NCI-H187 (cell line): ENCODE measurements around the gene SESN3.
"Not testable (repeated sequence)": the region's sequence is repeated elsewhere in the genome, so short reads cannot be mapped to it uniquely, and the experiment has no call there.

Source experiments
- DNase-seq, 2 experiments: peaks; one replicate each; lab custom pipeline; 2025; lab: John Stamatoyannopoulos, UW

SESN3 gene

GRCh38 chr11:95219599-95219998 is 11.4 kb downstream of the SESN3 start:
- DNase-seq, result no peak

DNA sequence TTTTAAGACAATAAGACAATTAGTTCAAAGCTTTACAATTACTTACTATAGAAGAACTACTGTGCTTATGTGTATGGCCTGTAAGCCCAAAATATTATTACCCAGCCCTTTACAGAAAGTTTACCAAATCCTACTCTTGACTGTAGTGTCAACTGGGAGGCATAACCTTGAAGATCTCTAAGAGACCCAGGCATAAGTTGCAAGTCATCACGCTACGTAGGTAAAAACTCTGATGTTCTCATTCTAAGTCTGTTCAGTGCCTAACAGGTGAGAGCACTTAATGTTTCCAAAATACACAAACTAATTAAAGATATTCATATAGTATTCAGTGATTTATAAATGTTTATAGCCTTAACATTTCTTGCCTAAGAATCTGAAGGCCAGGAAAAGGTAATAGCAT is 12.9 kb downstream of the SESN3 start:
- DNase-seq, result no peak

DNA sequence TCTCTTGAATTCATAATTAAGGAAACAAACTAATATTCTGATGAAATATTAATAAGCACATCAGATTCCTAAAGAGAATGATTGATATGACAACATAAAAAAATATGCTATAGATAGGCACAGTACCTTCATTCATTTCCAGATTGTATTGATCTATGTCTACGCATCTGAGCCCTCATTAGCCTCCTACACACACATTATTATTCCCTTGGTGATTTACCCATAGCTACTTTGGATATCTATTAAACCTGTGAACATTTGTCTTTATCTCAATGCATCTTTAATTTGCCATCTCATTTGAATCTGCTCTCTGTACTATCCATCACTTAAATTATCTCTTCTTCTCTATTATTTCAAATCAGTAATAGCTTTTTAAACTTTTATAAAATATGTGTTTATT is 18.4 kb downstream of the SESN3 start:
- no peak for DNase-seq

- not testable (repeated sequence) for DNase-seq
Observed at GRCh38 chr11:95209535-95209934, 21.5 kb downstream of the SESN3 start.

- no peak for DNase-seq
Observed at GRCh38 chr11:95200781-95201457, 30.1 kb downstream of the SESN3 start.

DNA sequence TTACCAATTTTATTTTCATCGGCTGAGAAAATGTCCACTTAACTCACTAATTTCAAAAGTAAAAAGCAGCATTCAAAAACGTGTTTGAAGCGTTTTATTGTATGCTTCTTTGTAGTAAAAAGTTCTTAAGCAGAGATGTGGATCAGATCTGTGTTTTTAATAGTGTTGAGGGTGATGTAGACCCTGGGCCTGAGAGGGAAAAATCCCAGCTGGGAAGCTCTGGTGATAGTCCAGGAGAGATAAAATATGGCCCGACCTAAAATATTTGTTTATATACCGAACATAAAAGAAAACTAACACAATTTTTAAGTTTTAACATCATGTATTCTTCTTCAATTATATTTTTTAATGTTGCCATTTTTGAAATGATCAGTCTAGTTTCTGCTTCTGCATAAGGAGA is 35.2 kb downstream of the SESN3 start:
- no peak for DNase-seq

- DNase-seq, result no peak
Observed at GRCh38 chr11:95193541-95193940, 37.5 kb downstream of the SESN3 start.

GRCh38 chr11:95192717-95193116 is 38.3 kb downstream of the SESN3 start:
- DNase-seq, result no peak

- no peak for DNase-seq
Observed at GRCh38 chr11:95187723-95188122, 43.3 kb downstream of the SESN3 start.

DNA sequence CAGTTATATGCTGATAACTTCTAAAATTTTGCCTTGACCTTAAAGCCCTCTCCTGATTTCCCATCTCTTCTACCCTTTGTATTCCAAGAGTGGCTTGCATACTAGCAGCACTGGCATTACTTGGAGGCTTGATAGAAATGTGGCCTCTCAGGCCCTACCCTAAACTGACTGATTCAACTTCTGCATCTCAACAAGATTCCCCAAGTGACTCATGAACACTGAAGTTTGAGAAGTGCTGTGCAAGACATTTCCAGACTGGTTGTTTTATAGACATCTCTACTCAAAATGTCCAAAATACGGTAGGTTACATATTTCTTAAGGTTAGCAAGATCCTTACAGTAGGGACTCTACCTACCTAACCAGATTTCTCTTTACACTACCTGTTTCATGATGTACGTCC is 48.6 kb downstream of the SESN3 start:
- no peak for DNase-seq

DNA sequence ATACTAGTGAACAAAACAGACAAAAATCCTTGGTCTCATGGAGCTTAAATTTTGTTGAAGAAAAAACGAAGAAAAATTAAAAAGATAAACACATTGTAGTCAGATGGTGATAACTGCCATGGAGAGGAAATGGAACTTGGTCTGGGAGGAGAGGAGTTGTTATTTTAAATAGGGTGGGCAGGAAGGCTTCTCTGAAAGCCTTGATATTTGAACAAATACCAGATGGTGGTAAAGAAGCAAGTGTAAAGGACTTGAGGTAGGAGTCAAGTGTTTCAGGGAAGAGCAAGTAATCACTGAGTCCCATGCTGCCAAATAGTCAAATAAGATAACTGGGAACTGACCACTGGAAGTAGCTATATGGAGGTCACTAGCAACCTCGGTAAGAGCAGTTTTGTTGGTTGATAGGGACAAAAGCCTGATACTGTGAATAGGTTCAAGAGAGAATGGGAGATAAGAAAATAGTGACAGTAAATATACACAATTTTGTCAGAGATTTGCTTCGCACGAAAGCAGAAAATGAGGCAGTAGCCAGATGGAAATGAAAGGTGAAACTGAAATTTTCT is 55.1 kb downstream of the SESN3 start:
- DNase-seq, result no peak

DNA sequence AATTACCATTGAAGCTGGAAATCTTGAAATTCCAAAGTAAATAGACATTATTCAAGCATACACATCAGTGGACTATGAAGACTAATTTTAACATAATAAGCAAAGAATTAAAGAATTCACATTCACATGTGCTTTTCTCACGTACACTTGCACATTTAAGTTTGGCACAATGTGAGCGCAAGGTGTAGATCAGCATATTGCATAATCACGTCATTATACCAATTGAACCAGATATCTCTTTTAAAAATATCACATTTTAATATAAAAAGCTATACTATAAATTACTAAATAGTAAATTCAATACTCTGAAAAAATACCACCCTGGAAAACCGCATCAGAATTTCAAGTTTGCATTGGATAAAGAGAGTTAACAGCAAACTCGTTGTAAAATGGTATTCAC is 60.7 kb downstream of the SESN3 start:
- no peak for DNase-seq

- DNase-seq, result no peak
Observed at GRCh38 chr11:95166781-95167180, 64.2 kb downstream of the SESN3 start.

DNA sequence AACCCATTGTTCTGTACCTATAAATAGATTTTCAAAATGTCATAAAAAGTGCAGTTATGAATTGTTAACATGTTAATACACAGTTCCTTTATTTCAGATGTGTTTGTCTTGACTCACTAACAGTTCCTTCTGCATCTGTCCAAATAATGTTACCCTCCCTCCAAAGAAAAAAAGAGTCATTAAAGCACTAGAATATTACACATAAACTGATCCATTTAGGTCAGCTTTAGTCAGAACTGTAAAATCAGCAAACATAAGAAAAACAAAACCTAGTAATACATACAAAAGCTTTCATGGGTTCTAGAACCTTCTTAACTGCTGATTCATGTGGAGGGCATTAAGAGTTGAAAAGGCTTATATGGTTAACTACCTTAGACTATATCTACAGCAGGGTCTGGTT is 65.4 kb downstream of the SESN3 start:
- no peak for DNase-seq

GRCh38 chr11:95163106-95163505 is 67.9 kb downstream of the SESN3 start:
- DNase-seq, result no peak

GRCh38 chr11:95161248-95161647 is 69.8 kb downstream of the SESN3 start:
- no peak for DNase-seq

- no peak for DNase-seq
Observed at GRCh38 chr11:95157824-95158223, 73.2 kb downstream of the SESN3 start.

- no peak for DNase-seq
Observed at GRCh38 chr11:95156916-95157541, 74.0 kb downstream of the SESN3 start.

GRCh38 chr11:95156133-95156721 is 74.8 kb downstream of the SESN3 start:
- DNase-seq, result no peak

DNA sequence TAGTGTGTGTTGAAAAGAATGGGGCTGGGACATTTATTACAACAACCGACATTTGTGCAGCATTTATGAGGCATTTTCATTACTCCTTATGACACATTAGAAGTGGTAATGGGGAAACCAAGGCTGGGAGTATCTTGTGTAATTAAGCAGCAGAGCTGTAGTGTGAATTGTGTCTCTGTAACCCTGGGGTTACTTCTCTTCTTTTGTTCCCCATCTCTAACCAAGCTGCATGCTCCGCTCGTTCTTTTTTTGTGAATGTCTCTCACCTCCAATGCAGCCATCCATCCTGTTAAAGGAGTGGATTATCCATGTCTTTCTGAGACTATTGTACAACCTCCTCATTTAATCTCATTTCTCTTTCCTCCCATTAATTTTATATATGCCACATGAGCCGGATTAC is 75.6 kb downstream of the SESN3 start:
- no peak for DNase-seq

DNA sequence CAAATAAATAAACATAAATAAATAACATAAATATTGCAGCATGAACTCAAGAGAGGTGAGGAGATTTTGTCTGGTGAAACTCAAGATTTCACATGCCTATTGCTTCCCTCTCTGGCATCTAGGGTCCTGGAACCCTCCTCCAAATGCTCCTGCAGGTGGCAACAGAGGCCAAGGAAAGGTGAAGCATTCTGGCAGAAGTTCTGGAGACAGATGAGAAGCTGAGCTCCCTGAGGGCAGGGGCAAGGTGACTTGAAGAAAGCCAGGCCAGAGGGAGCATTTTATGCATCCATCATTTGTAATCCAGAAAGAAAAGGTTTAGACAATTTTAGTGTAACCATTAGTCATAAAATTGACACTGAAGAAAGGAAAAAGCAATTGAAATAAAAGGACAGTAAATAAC is 76.5 kb downstream of the SESN3 start:
- no peak for DNase-seq

DNA sequence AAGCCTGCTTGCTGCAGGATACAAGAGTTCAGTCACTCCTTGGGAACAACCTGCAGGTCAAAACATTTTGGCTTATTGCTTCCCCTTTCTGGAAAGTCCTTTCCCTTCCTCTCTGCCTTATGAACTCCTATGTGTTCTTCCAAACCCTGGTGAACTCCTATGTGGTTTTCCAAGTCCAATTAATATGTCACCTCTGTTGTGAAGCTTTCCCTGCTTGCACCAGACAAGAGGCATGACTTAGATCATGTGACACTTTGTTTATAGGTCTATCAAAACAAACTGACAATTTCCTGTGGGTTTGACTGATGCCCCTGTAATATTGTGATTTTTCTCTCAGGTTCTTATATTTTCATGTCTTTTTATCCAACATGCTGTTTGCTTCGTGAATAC is 77.2 kb downstream of the SESN3 start:
- no peak for DNase-seq
